HepG2 (cell line): Measurements from ENCODE around the gene PSD. TPM values are rescaled to one million over a fixed set of nuclear protein-coding genes. Genes with fewer than 3 reads are reported as not detected.

Source experiments
- BATF2 ChIP-seq: sonication (generic); formaldehyde crosslinking; IDR thresholded peaks from 2 replicates; pipeline ENCODE4 v1.8.0; 2022; ENCODE audit warnings: mild to moderate bottlenecking, missing genetic modification reagents, moderate library complexity
- CCAR2 ChIP-seq: fragments of 200-400 bp; formaldehyde crosslinking; optimal IDR thresholded peaks from 2 replicates; pipeline ENCODE3; 2018; ENCODE audit warnings: low read depth, mild to moderate bottlenecking, low read length, moderate library complexity
- CENPT ChIP-seq: sonication (generic); formaldehyde crosslinking; IDR thresholded peaks from 2 replicates; pipeline ENCODE4 v1.8.0; 2022; ENCODE audit warnings: low read depth, mild to moderate bottlenecking, moderate library complexity, missing genetic modification reagents
- GTF3A ChIP-seq: sonication (generic); formaldehyde crosslinking; conservative IDR thresholded peaks from 2 replicates; pipeline ENCODE4 v1.4.0; 2020; ENCODE audit warnings: mild to moderate bottlenecking, missing genetic modification reagents
- JUND ChIP-seq: sonication (generic); formaldehyde crosslinking; IDR thresholded peaks from 2 replicates; pipeline ENCODE4 v1.8.0; 2022; ENCODE audit warnings: mild to moderate bottlenecking, missing genetic modification reagents
- MYPOP ChIP-seq: sonication (generic); formaldehyde crosslinking; IDR thresholded peaks from 2 replicates; pipeline ENCODE4 v1.8.1; 2023; ENCODE audit warnings: mild to moderate bottlenecking, moderate library complexity, missing genetic modification reagents
- POLR2AphosphoS2 ChIP-seq: IDR thresholded peaks from 2 replicates; pipeline ENCODE4 v1.6.1; 2011; ENCODE audit warnings: low read depth, low read length, improper control_type of control experiment
- RAD51 ChIP-seq: fragments of 450-650 bp; IDR thresholded peaks from 2 replicates; pipeline ENCODE4 v1.6.1; 2016; ENCODE audit warnings: borderline replicate concordance
- RFXANK ChIP-seq: IDR thresholded peaks from 2 replicates; pipeline ENCODE4 v1.6.1; 2016
- RORA ChIP-seq: sonication (generic); formaldehyde crosslinking; IDR thresholded peaks from 2 replicates; pipeline ENCODE4 v1.5.0; 2020; ENCODE audit warnings: mild to moderate bottlenecking, missing genetic modification reagents, moderate library complexity
- SCMH1 ChIP-seq: sonication (generic); formaldehyde crosslinking; IDR thresholded peaks from 2 replicates; pipeline ENCODE4 v1.9.0; 2021; ENCODE audit warnings: missing genetic modification reagents, mild to moderate bottlenecking, borderline replicate concordance
- THAP9 ChIP-seq: sonication (generic); formaldehyde crosslinking; IDR thresholded peaks from 2 replicates; pipeline ENCODE4; 2020; ENCODE audit warnings: missing genetic modification reagents, mild to moderate bottlenecking, borderline replicate concordance
- ZBTB4 ChIP-seq: sonication (generic); formaldehyde crosslinking; IDR thresholded peaks from 2 replicates; pipeline ENCODE4 v1.4.0; 2020; ENCODE audit warnings: missing genetic modification reagents, mild to moderate bottlenecking, borderline replicate concordance
- ZMAT5 ChIP-seq: sonication (generic); formaldehyde crosslinking; IDR thresholded peaks from 2 replicates; pipeline ENCODE4 v1.5.0; 2020; ENCODE audit warnings: mild to moderate bottlenecking, low read depth, missing genetic modification reagents, borderline replicate concordance
- ZNF260 ChIP-seq: sonication (generic); formaldehyde crosslinking; IDR thresholded peaks from 2 replicates; pipeline ENCODE4 v1.4.0; 2020; ENCODE audit warnings: missing genetic modification reagents, low read depth, mild to moderate bottlenecking, borderline replicate concordance
- ZNF747 ChIP-seq: sonication (generic); formaldehyde crosslinking; IDR thresholded peaks from 2 replicates; pipeline ENCODE4 v1.8.1; 2023; ENCODE audit warnings: missing genetic modification reagents, mild to moderate bottlenecking, borderline replicate concordance
- ZUFSP ChIP-seq: sonication (generic); formaldehyde crosslinking; IDR thresholded peaks from 2 replicates; pipeline ENCODE4 v1.9.0; 2021; ENCODE audit warnings: missing genetic modification reagents, mild to moderate bottlenecking, borderline replicate concordance
- polyA plus RNA-seq, 8 experiments: library from polyadenylated mRNA; depleted of rRNA in 3 of 8; stranded (reverse) in 7 of 8; unstranded in 1 of 8; fragments of >200 nt; fragmentation: Illumina TruSeq in 4 of 8; extraction: Trizol in 4 of 8; gene quantifications; 2 replicates each; pipeline versions ENCODE4 v1.2.1 to v1.2.3, GENCODE V29; 2011 to 2016; ENCODE audit warnings: low read depth in 4 of 8, missing spikeins in 1 of 8, mixed read lengths in 1 of 8; ENCODE audit not compliant: insufficient read depth in 1 of 8
- total RNA-seq, 5 experiments: library from RNA; depleted of rRNA; stranded (reverse); fragments of >200 nt; fragmentation: Illumina TruSeq; extraction: Trizol; gene quantifications; 2 replicates each; pipeline ENCODE4 v1.2.3, GENCODE V29; 2016; ENCODE audit warnings: low read depth in 1 of 5

PSD gene
- total and polyA plus RNA-seq, 2 of the 13 experiments (the other 11 are each of a cell fraction or from before 2014, with no cell fraction given): 0.35 to 0.58 TPM

GRCh38 chr10:102422545-102423129 lies 4.1 kb upstream of the PSD start (continued):
- TF ChIP-seq CCAR2 (no peak), CENPT (CRISPR knock-in tag) (no peak), POLR2AphosphoS2 (no peak), GTF3A (CRISPR knock-in tag) (peak; percentile 89), SCMH1 (CRISPR knock-in tag) (no peak), THAP9 (CRISPR knock-in tag) (0 out of 2 replicates have a peak, but pooled peaks have one; percentile 22), MYPOP (CRISPR knock-in tag) (0 out of 2 replicates have a peak, but pooled peaks have one; percentile 51), RORA (CRISPR knock-in tag) (no peak), ZUFSP (CRISPR knock-in tag) (no peak), ZBTB4 (CRISPR knock-in tag) (peak; percentile 72; the same call in 1 of the 2 replicates), RFXANK (no peak), ZMAT5 (CRISPR knock-in tag) (no peak), JUND (CRISPR knock-in tag) (no peak), ZNF747 (CRISPR knock-in tag) (peak; percentile 57; the same call in 1 of the 2 replicates), BATF2 (CRISPR knock-in tag) (no peak), RAD51 (no peak), ZNF260 (0 out of 2 replicates have a peak, but pooled peaks have one; percentile 42)
